Bronchial epithelial cell (primary cell): Measurements from ENCODE around the gene DAAM1. TPM values are rescaled to one million over a fixed set of nuclear protein-coding genes. Genes with fewer than 3 reads are reported as not detected.

ENCODE experiments used
- DNase-seq: peaks from one replicate; pipeline ENCODE4 v3.0.0-alpha.2; 2010; ENCODE audit warnings: low read depth
- FAIRE-seq: peaks from 2 replicates; lab custom pipeline; 2011; peaks lifted over from hg19 to GRCh38; lab: Jason Lieb, UNC
- H3K27me3 ChIP-seq: 2 replicates; pipeline ENCODE4 v1.5.1; 2011; ENCODE audit warnings: low read length; ENCODE audit not compliant: control insufficient read depth, insufficient read depth
- H3K36me3 ChIP-seq: 2 replicates; pipeline ENCODE4 v1.5.1; 2011; ENCODE audit warnings: low read length; ENCODE audit not compliant: control insufficient read depth, insufficient read depth
- H3K4me3 ChIP-seq: 2 replicates; pipeline ENCODE4 v1.5.1; 2011; ENCODE audit warnings: mild to moderate bottlenecking, low read depth, low read length, control low read depth
- CTCF ChIP-seq: IDR thresholded peaks from 2 replicates; pipeline ENCODE4 v1.5.1; 2011; ENCODE audit warnings: mild to moderate bottlenecking, moderate library complexity, low read length, control low read depth, inconsistent platforms; ENCODE audit not compliant: insufficient read depth, severe bottlenecking
- total RNA-seq: library from RNA; depleted of rRNA; stranded (reverse); fragments of >200 nt; gene quantifications from 2 replicates; pipeline ENCODE4 v1.2.1, GENCODE V29; 2014

The DAAM1 gene
- total RNA-seq, 1 donor from 2014 or later, result 16.6 TPM

GRCh38 chr14:59245809-59246295 lies 57.4 kb downstream of the DAAM1 start:
- Histone ChIP-seq H3K27me3 (no peaks in the 10 kb centered on the region), H3K36me3 (no peaks in the 10 kb centered on the region), H3K4me3 (no peak overlapping the region)
- DNase-seq (no peak), FAIRE-seq (no peak)
- no peak for TF ChIP-seq CTCF

DNA sequence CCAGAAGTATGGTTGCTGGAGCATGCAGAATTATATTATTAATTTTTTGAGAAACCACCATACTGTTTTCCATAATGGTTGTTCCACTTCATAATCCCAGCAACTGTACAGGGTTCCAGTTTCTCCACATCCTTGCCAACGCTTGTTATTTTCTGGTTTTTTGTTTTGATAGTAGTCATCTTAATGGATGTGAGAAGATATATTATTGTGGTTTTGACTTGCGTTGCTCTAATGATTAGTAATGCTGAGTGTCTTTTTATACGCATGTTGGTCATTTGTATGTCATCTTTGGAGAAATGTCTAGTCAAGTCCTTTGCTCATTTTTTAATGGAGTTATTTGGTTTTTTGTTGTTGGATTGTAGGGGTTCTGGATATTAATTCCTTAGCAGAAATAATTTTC lies 58.1 kb downstream of the DAAM1 start:
- Histone ChIP-seq H3K36me3 (no peaks in the 10 kb centered on the region), H3K4me3 (no peak overlapping the region), H3K27me3 (no peaks in the 10 kb centered on the region)
- no peak for TF ChIP-seq CTCF
- FAIRE-seq (no peak), DNase-seq (peak; percentile 88)

GRCh38 chr14:59247801-59248584 lies 59.5 kb downstream of the DAAM1 start:
- Histone ChIP-seq H3K36me3 (no peaks in the 10 kb centered on the region), H3K27me3 (no peaks in the 10 kb centered on the region), H3K4me3 (no peak overlapping the region)
- DNase-seq (peak; percentile 77), FAIRE-seq (no peak)
- TF ChIP-seq CTCF, result no peak

- FAIRE-seq, result no peak
- no peaks in the 10 kb centered on the region for H3K27me3 ChIP-seq
These were observed 60.6 kb downstream of the DAAM1 start for GRCh38 chr14:59249029-59249428.

GRCh38 chr14:59251811-59252771 lies 63.6 kb downstream of the DAAM1 start:
- H3K36me3 ChIP-seq, result no peaks in the 10 kb centered on the region
- DNase-seq, result no peak
- no peak for TF ChIP-seq CTCF
- no peak overlapping the region for H3K4me3 ChIP-seq
- no peaks in the 10 kb centered on the region for H3K27me3 ChIP-seq
- FAIRE-seq, result no peak

More at GRCh38 chr14:59249029-59249428, 60.6 kb downstream of the DAAM1 start:
- H3K36me3 ChIP-seq, result no peaks in the 10 kb centered on the region
- no peak overlapping the region for H3K4me3 ChIP-seq
- no peak for DNase-seq
- no peak for TF ChIP-seq CTCF
